Measurements from ENCODE around the gene OPTC. TPM values are rescaled to one million over a fixed set of nuclear protein-coding genes. Genes with fewer than 3 reads are reported as not detected.

The OPTC gene
- total and polyA plus RNA-seq, 9 of the 15 experiments (the other 6 are each of a cell fraction or from before 2014, with no cell fraction given), result not detected

DNA sequence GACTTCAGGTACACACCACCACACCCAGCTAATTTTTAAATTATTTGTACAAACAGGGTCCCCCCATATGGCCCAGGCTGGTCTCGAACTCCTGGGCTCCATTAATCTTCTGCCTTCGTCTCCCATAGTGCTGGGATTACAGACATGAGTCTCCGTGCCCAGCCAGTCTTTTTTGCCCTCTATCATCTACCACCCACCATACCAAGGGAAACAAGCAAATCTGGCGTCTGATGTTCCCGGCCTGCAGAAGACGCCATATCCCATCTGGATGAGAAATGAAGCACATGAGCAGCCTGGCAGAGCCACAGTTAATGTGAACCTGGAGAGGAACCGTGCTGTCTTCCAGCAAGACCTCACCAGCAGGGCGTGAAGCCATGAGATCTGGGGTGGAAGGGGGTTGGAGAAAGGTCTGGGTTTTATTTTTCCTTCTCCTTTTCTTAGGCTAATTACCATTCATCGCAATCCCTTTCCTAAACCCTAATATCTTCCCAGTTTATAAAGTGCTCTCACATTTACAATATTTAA, 20.1 kb upstream of the OPTC start:
- Histone ChIP-seq H3K4me3 (no peak overlapping the region), H3K9me3 (replicated peaks; ENCODE audit: control insufficient read depth, insufficient read depth, low read depth, low read length) (no peaks in the 10 kb centered on the region), H4K20me1 (replicated peaks; ENCODE audit: control insufficient read depth, insufficient read depth, low read length) (no peaks in the 10 kb centered on the region), H3K27me3 (ENCODE audit: control insufficient read depth in 2 of 2, insufficient read depth in 2 of 2, low read length in 2 of 2) (peaks cover 36 to 65% of the 10 kb centered on the region in 2 experiments), H3K4me2 (ENCODE audit: insufficient read depth, low read length) (no peak overlapping the region), H3K36me3 (ENCODE audit: control insufficient read depth, insufficient read depth, low read length) (no peaks in the 10 kb centered on the region), H3K4me1 (replicated peaks in 1 of 2; ENCODE audit: control insufficient read depth in 2 of 2, insufficient read depth in 2 of 2, low read length in 2 of 2) (no peaks in the 10 kb centered on the region), H3K9me1 (ENCODE audit: control insufficient read depth, insufficient read depth, low read length) (no peaks in the 10 kb centered on the region), H3K9ac (ENCODE audit: insufficient read depth in 1 of 2, low read depth in 2 of 2, low read length in 2 of 2) (no peak overlapping the region), H2AFZ (ENCODE audit: low read depth, low read length) (no peak overlapping the region), H3K27ac (ENCODE audit: extremely low read depth, low read depth, low read length) (no peak overlapping the region), H3K79me2 (ENCODE audit: control insufficient read depth, insufficient read depth, low read length) (no peaks in the 10 kb centered on the region)
- in situ Hi-C loops (cut with MboI), result no loop called here
- ChIA-PET CTCF (ENCODE audit: low intra/inter-chr PET ratio) (no interaction called here), POLR2A (interaction anchor here (0.5 to 0.6 kb wide), 2 partner anchors 129 to 315 kb away, joined by 3 read pairs; no protein-coding TSS in a partner anchor)
- FAIRE-seq (no peak), DNase-seq (ENCODE audit: extremely low read depth in 1 of 4, low spot score in 3 of 4) (no peak), ATAC-seq (no peak)
- BruUV-seq (replicated peaks), result no TSS peak
- intact Hi-C loops (cut with micrococcal nuclease), result no loop called here
- 2% methylated on average over 9 of the region's 9 CpGs for WGBS (ENCODE audit: insufficient coverage, low coverage, missing lambda C conversion rate)
- TF ChIP-seq EGR1 (conservative IDR thresholded peaks at IDR 0.05) (no peak), JUNB (CRISPR knock-in tag; conservative IDR thresholded peaks at IDR 0.05) (no peak), POLR2B (IDR thresholded peaks at IDR 0.05; ENCODE audit: low read depth, partially characterized antibody) (no peak), NFIC (IDR thresholded peaks at IDR 0.05) (no peak), DDX20 (tag; IDR thresholded peaks at IDR 0.05; ENCODE audit: low read depth) (no peak), ZNF699 (CRISPR knock-in tag; IDR thresholded peaks at IDR 0.05; ENCODE audit: insufficient replicate concordance) (no peak), ILF3 (IDR thresholded peaks at IDR 0.05; ENCODE audit: borderline replicate concordance) (no peak), ZBTB7A (IDR thresholded peaks at IDR 0.05; ENCODE audit: borderline replicate concordance, control insufficient read depth, low read depth, low read length) (no peak), U2AF1 (optimal IDR thresholded peaks at IDR 0.05; ENCODE audit: low read depth, low read length) (no peak), GABPB2 (CRISPR knock-in tag; conservative IDR thresholded peaks at IDR 0.05) (no peak), ZNF263 (CRISPR knock-in tag; IDR thresholded peaks at IDR 0.05; ENCODE audit: borderline replicate concordance) (no peak), ZNF133 (CRISPR knock-in tag; IDR thresholded peaks at IDR 0.05) (no peak), TCF7L2 (IDR thresholded peaks at IDR 0.05; ENCODE audit: low read depth, low read length) (no peak)
- TF ChIP-seq, protein P1, sequence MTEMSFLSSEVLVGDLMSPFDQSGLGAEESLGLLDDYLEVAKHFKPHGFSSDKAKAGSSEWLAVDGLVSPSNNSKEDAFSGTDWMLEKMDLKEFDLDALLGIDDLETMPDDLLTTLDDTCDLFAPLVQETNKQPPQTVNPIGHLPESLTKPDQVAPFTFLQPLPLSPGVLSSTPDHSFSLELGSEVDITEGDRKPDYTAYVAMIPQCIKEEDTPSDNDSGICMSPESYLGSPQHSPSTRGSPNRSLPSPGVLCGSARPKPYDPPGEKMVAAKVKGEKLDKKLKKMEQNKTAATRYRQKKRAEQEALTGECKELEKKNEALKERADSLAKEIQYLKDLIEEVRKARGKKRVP (CRISPR knock-in tag; IDR thresholded peaks at IDR 0.05), result no peak
- TF ChIP-seq, protein P2, sequence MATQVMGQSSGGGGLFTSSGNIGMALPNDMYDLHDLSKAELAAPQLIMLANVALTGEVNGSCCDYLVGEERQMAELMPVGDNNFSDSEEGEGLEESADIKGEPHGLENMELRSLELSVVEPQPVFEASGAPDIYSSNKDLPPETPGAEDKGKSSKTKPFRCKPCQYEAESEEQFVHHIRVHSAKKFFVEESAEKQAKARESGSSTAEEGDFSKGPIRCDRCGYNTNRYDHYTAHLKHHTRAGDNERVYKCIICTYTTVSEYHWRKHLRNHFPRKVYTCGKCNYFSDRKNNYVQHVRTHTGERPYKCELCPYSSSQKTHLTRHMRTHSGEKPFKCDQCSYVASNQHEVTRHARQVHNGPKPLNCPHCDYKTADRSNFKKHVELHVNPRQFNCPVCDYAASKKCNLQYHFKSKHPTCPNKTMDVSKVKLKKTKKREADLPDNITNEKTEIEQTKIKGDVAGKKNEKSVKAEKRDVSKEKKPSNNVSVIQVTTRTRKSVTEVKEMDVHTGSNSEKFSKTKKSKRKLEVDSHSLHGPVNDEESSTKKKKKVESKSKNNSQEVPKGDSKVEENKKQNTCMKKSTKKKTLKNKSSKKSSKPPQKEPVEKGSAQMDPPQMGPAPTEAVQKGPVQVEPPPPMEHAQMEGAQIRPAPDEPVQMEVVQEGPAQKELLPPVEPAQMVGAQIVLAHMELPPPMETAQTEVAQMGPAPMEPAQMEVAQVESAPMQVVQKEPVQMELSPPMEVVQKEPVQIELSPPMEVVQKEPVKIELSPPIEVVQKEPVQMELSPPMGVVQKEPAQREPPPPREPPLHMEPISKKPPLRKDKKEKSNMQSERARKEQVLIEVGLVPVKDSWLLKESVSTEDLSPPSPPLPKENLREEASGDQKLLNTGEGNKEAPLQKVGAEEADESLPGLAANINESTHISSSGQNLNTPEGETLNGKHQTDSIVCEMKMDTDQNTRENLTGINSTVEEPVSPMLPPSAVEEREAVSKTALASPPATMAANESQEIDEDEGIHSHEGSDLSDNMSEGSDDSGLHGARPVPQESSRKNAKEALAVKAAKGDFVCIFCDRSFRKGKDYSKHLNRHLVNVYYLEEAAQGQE (IDR thresholded peaks at IDR 0.05; ENCODE audit: borderline replicate concordance), result no peak
- TF ChIP-seq, protein P2 (CRISPR knock-in tag; IDR thresholded peaks at IDR 0.05; ENCODE audit: low read depth), result no peak

Data from K562 (cell line).